ENCODE data around the gene LAMA4. TPM values are rescaled to one million over a fixed set of nuclear protein-coding genes. Genes with fewer than 3 reads are reported as not detected.

The LAMA4 gene
- total RNA-seq, 4 donors from 2014 or later: 229 to 524 (median 468) TPM

GRCh38 chr6:112155886-112156285, 98.5 kb downstream of the LAMA4 start:
- peak overlapping the region in 3 of 4 donors; percentile 4 to 53 (median 46) for H3K27ac ChIP-seq
- H3K4me3 ChIP-seq: no peak overlapping the region
- H3K27me3 ChIP-seq: no peaks in the 10 kb centered on the region
- H3K4me1 ChIP-seq: peaks cover 0 to 27% (median 3%) of the 10 kb centered on the region in 4 donors
- peaks cover 0 to 66% (median 0%) of the 10 kb centered on the region in 3 donors for H3K36me3 ChIP-seq
- WGBS, 2 donors: 41 to 50% methylated on average over 3 of the region's 3 CpGs
- no peak for TF ChIP-seq POLR2A (IDR thresholded peaks at IDR 0.05)
- no peak for TF ChIP-seq EP300 (IDR thresholded peaks at IDR 0.05)
- no peak for TF ChIP-seq CTCF (IDR thresholded peaks at IDR 0.05)
- DNase-seq (ENCODE audit: low spot score in 2 of 2): no peak
- H3K9me3 ChIP-seq: no peaks in the 10 kb centered on the region

- Histone ChIP-seq H3K36me3 (peaks cover 0 to 56% (median 0%) of the 10 kb centered on the region in 3 donors), H3K27ac (peak overlapping the region in 1 of 4 donors; percentile 53), H3K9me3 (no peaks in the 10 kb centered on the region), H3K4me1 (peaks cover 0 to 36% (median 6%) of the 10 kb centered on the region in 4 donors), H3K27me3 (no peaks in the 10 kb centered on the region), H3K4me3 (no peak overlapping the region)
- DNase-seq (ENCODE audit: low spot score in 2 of 2): no peak
- TF ChIP-seq CTCF (IDR thresholded peaks at IDR 0.05): no peak
- no peak for TF ChIP-seq POLR2A (IDR thresholded peaks at IDR 0.05)
- no peak for TF ChIP-seq EP300 (IDR thresholded peaks at IDR 0.05)
- WGBS, 2 donors: 72 to 76% methylated on average over 2 of the region's 2 CpGs
Measured at GRCh38 chr6:112154711-112155110, 99.7 kb downstream of the LAMA4 start.

- no peak for TF ChIP-seq EP300 (IDR thresholded peaks at IDR 0.05)
- TF ChIP-seq CTCF (IDR thresholded peaks at IDR 0.05): no peak
- no peak for TF ChIP-seq POLR2A (IDR thresholded peaks at IDR 0.05)
- no peaks in the 10 kb centered on the region for H3K9me3 ChIP-seq
- peaks cover 0 to 38% (median 6%) of the 10 kb centered on the region in 4 donors for H3K4me1 ChIP-seq
- no peak overlapping the region for H3K4me3 ChIP-seq
- H3K27ac ChIP-seq: peak overlapping the region in 1 of 4 donors; percentile 53
- 47 to 56% methylated on average over 5 of the region's 5 CpGs for WGBS, 2 donors
- peaks cover 0 to 54% (median 0%) of the 10 kb centered on the region in 3 donors for H3K36me3 ChIP-seq
- DNase-seq (ENCODE audit: low spot score in 2 of 2): no peak
- H3K27me3 ChIP-seq: no peaks in the 10 kb centered on the region
Measured at GRCh38 chr6:112153926-112154607, 100.3 kb downstream of the LAMA4 start.

GRCh38 chr6:112150363-112150762, 104.0 kb downstream of the LAMA4 start:
- Histone ChIP-seq H3K9me3 (no peaks in the 10 kb centered on the region), H3K4me1 (peaks cover 0 to 30% (median 6%) of the 10 kb centered on the region in 4 donors), H3K4me3 (no peak overlapping the region), H3K27ac (peak overlapping the region; percentile 17 to 80 (median 62)), H3K27me3 (no peaks in the 10 kb centered on the region), H3K36me3 (peaks cover 0 to 46% (median 0%) of the 10 kb centered on the region in 3 donors)
- TF ChIP-seq CTCF (IDR thresholded peaks at IDR 0.05) (no peak), EP300 (IDR thresholded peaks at IDR 0.05) (no peak), POLR2A (IDR thresholded peaks at IDR 0.05) (no peak)
- 21 to 34% methylated on average over 5 of the region's 5 CpGs for WGBS, 2 donors
- peak in 1 of 2 donors; percentile 21 for DNase-seq (ENCODE audit: low spot score in 2 of 2)

GRCh38 chr6:112149719-112150263, 104.6 kb downstream of the LAMA4 start:
- Histone ChIP-seq H3K9me3 (no peaks in the 10 kb centered on the region), H3K27me3 (no peaks in the 10 kb centered on the region), H3K4me3 (no peak overlapping the region), H3K4me1 (peaks cover 0 to 28% (median 6%) of the 10 kb centered on the region in 4 donors), H3K36me3 (peaks cover 0 to 46% (median 0%) of the 10 kb centered on the region in 3 donors), H3K27ac (peak overlapping the region; percentile 17 to 80 (median 62))
- DNase-seq (ENCODE audit: low spot score in 2 of 2): peak in 1 of 2 donors; percentile 33
- WGBS, 2 donors: 49 to 56% methylated on average over 4 of the region's 4 CpGs
- TF ChIP-seq EP300 (IDR thresholded peaks at IDR 0.05): peak in 1 of 2 donors; percentile 32
- no peak for TF ChIP-seq POLR2A (IDR thresholded peaks at IDR 0.05)
- no peak for TF ChIP-seq CTCF (IDR thresholded peaks at IDR 0.05)
